Measurements from ENCODE around the gene MYMX.

The MYMX gene

GRCh38 chr6:44203955-44204354, 12.8 kb upstream of the MYMX start:
- H3K36me3 ChIP-seq (ENCODE audit: control insufficient read depth, low read length) = no peaks in the 10 kb centered on the region
- peaks cover 12% of the 10 kb centered on the region; the same call in 1 of the 2 replicates for H3K27me3 ChIP-seq (ENCODE audit: control insufficient read depth, low read length)
- no peak overlapping the region for H3K27ac ChIP-seq (ENCODE audit: low read depth, low read length)
- H3K4me3 ChIP-seq (ENCODE audit: low read length) = no peak overlapping the region
- no peak for TF ChIP-seq EZH2phosphoT487 (IDR thresholded peaks at IDR 0.05; ENCODE audit: borderline replicate concordance, low read length)
- no peak for TF ChIP-seq CTCF (IDR thresholded peaks at IDR 0.05; ENCODE audit: low read depth, low read length, poor library complexity, severe bottlenecking)
- no peaks in the 10 kb centered on the region for H3K4me1 ChIP-seq (ENCODE audit: control insufficient read depth, low read length)
- no peaks in the 10 kb centered on the region for H4K20me1 ChIP-seq (ENCODE audit: control insufficient read depth, insufficient read depth, low read depth, low read length)
- no peak overlapping the region for H3K4me2 ChIP-seq (ENCODE audit: low read length)
- H3K9me2 ChIP-seq (replicated peaks; ENCODE audit: control insufficient read depth, low read length) = no peaks in the 10 kb centered on the region
- H3K9me3 ChIP-seq (ENCODE audit: control insufficient read depth, insufficient read depth, low read length) = no peaks in the 10 kb centered on the region
- H3K79me2 ChIP-seq (ENCODE audit: control insufficient read depth, low read length) = no peaks in the 10 kb centered on the region
- no peaks in the 10 kb centered on the region for H3F3A ChIP-seq (ENCODE audit: control insufficient read depth, insufficient read depth)

GRCh38 chr6:44207966-44208365, 8.8 kb upstream of the MYMX start:
- no peaks in the 10 kb centered on the region for H4K20me1 ChIP-seq (ENCODE audit: control insufficient read depth, insufficient read depth, low read depth, low read length)
- no peaks in the 10 kb centered on the region for H3K4me1 ChIP-seq (ENCODE audit: control insufficient read depth, low read length)
- H3K27me3 ChIP-seq (ENCODE audit: control insufficient read depth, low read length) = peaks cover 12% of the 10 kb centered on the region
- no peaks in the 10 kb centered on the region for H3K79me2 ChIP-seq (ENCODE audit: control insufficient read depth, low read length)
- no peaks in the 10 kb centered on the region for H3K9me3 ChIP-seq (ENCODE audit: control insufficient read depth, insufficient read depth, low read length)
- TF ChIP-seq EZH2phosphoT487 (IDR thresholded peaks at IDR 0.05; ENCODE audit: borderline replicate concordance, low read length) (no peak), CTCF (IDR thresholded peaks at IDR 0.05; ENCODE audit: low read depth, low read length, poor library complexity, severe bottlenecking) (no peak)
- H3F3A ChIP-seq (ENCODE audit: control insufficient read depth, insufficient read depth) = no peaks in the 10 kb centered on the region
- H3K4me3 ChIP-seq (ENCODE audit: low read length) = no peak overlapping the region
- H3K27ac ChIP-seq (ENCODE audit: low read depth, low read length) = no peak overlapping the region
- no peaks in the 10 kb centered on the region for H3K36me3 ChIP-seq (ENCODE audit: control insufficient read depth, low read length)
- no peaks in the 10 kb centered on the region for H3K9me2 ChIP-seq (replicated peaks; ENCODE audit: control insufficient read depth, low read length)
- no peak overlapping the region for H3K4me2 ChIP-seq (ENCODE audit: low read length)

GRCh38 chr6:44211284-44211683, 5.4 kb upstream of the MYMX start:
- H3K27me3 ChIP-seq (ENCODE audit: control insufficient read depth, low read length) = peaks cover 18% of the 10 kb centered on the region
- H3K79me2 ChIP-seq (ENCODE audit: control insufficient read depth, low read length) = no peaks in the 10 kb centered on the region
- H3K4me1 ChIP-seq (ENCODE audit: control insufficient read depth, low read length) = no peaks in the 10 kb centered on the region
- no peaks in the 10 kb centered on the region for H3K9me3 ChIP-seq (ENCODE audit: control insufficient read depth, insufficient read depth, low read length)
- no peaks in the 10 kb centered on the region for H3K9me2 ChIP-seq (replicated peaks; ENCODE audit: control insufficient read depth, low read length)
- no peak overlapping the region for H3K4me2 ChIP-seq (ENCODE audit: low read length)
- TF ChIP-seq EZH2phosphoT487 (IDR thresholded peaks at IDR 0.05; ENCODE audit: borderline replicate concordance, low read length) = no peak
- TF ChIP-seq CTCF (IDR thresholded peaks at IDR 0.05; ENCODE audit: low read depth, low read length, poor library complexity, severe bottlenecking) = no peak
- H3F3A ChIP-seq (ENCODE audit: control insufficient read depth, insufficient read depth) = no peaks in the 10 kb centered on the region
- no peaks in the 10 kb centered on the region for H3K36me3 ChIP-seq (ENCODE audit: control insufficient read depth, low read length)
- H4K20me1 ChIP-seq (ENCODE audit: control insufficient read depth, insufficient read depth, low read depth, low read length) = no peaks in the 10 kb centered on the region
- no peak overlapping the region for H3K27ac ChIP-seq (ENCODE audit: low read depth, low read length)
- H3K4me3 ChIP-seq (ENCODE audit: low read length) = no peak overlapping the region

- no peaks in the 10 kb centered on the region for H3K9me3 ChIP-seq (ENCODE audit: control insufficient read depth, insufficient read depth, low read length)
- peaks cover 27% of the 10 kb centered on the region for H3K4me1 ChIP-seq (ENCODE audit: control insufficient read depth, low read length)
- no peak overlapping the region for H3K4me3 ChIP-seq (ENCODE audit: low read length)
- H3K4me2 ChIP-seq (ENCODE audit: low read length) = no peak overlapping the region
- no peak overlapping the region for H3K27ac ChIP-seq (ENCODE audit: low read depth, low read length)
- no peaks in the 10 kb centered on the region for H4K20me1 ChIP-seq (ENCODE audit: control insufficient read depth, insufficient read depth, low read depth, low read length)
- TF ChIP-seq EZH2phosphoT487 (IDR thresholded peaks at IDR 0.05; ENCODE audit: borderline replicate concordance, low read length) = no peak
- TF ChIP-seq CTCF (IDR thresholded peaks at IDR 0.05; ENCODE audit: low read depth, low read length, poor library complexity, severe bottlenecking) = no peak
- no peaks in the 10 kb centered on the region for H3K79me2 ChIP-seq (ENCODE audit: control insufficient read depth, low read length)
- H3F3A ChIP-seq (ENCODE audit: control insufficient read depth, insufficient read depth) = peaks cover 11% of the 10 kb centered on the region
- H3K9me2 ChIP-seq (replicated peaks; ENCODE audit: control insufficient read depth, low read length) = no peaks in the 10 kb centered on the region
- peaks cover 11% of the 10 kb centered on the region; the same call in 1 of the 2 replicates for H3K27me3 ChIP-seq (ENCODE audit: control insufficient read depth, low read length)
- no peaks in the 10 kb centered on the region for H3K36me3 ChIP-seq (ENCODE audit: control insufficient read depth, low read length)
Observed at GRCh38 chr6:44214307-44214706, 2.4 kb upstream of the MYMX start.

Data from DOHH2 (cell line).